ENCODE results near the gene IMMP2L. TPM values are rescaled to one million over a fixed set of nuclear protein-coding genes. Genes with fewer than 3 reads are reported as not detected.

IMMP2L gene
- total and polyA plus RNA-seq, 2 of the 8 experiments (the other 6 are each of a cell fraction or from before 2014, with no cell fraction given), result 2.3 to 10.1 TPM

DNA sequence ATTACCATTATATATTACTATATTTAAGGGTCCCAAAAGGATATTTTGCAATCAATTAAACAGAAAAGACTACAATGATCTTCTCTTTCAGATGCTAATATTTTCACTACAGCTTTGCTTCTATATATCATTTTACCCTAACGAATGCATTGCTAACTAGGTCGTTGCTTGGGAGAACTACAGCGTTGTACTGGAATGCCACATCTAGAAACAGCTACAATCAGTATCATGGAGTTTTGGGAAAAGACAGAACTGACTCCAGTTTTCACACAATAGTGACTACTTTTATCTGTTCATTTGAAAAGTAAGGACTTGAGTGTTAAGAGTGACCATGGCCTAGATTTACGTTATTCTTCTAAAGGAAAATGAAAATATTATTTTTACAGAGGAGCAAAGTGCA, 432.9 kb downstream of the IMMP2L start:
- H3K27ac ChIP-seq (ENCODE audit: low read depth, low read length), result no peak overlapping the region
- no peak overlapping the region for H4K91ac ChIP-seq (replicated peaks; ENCODE audit: insufficient read length, low read length)
- no peak overlapping the region for H2AK5ac ChIP-seq (ENCODE audit: low read depth, low read length)
- no peak overlapping the region for H3K9ac ChIP-seq (replicated peaks in 1 of 4; ENCODE audit: extremely low read depth in 1 of 4, low read depth in 3 of 4, low read length in 3 of 4)
- no peak for TF ChIP-seq KDM4A (IDR thresholded peaks at IDR 0.05; ENCODE audit: low read depth, low read length, severe bottlenecking)
- no peak for TF ChIP-seq TAF1 (IDR thresholded peaks at IDR 0.05; ENCODE audit: low read depth, low read length)
- no peak for TF ChIP-seq CBX5 (IDR thresholded peaks at IDR 0.05; ENCODE audit: low read depth, low read length)
- no peak for TF ChIP-seq RAD21 (IDR thresholded peaks at IDR 0.05 in 1 of 2, conservative IDR thresholded peaks at IDR 0.05 in 1 of 2; ENCODE audit: low read depth in 2 of 2, low read length in 2 of 2)
- no peak for TF ChIP-seq ASH2L (IDR thresholded peaks at IDR 0.05; ENCODE audit: low read length)
- no peak for TF ChIP-seq JUND (IDR thresholded peaks at IDR 0.05; ENCODE audit: low read length)
- no peak for TF ChIP-seq CHD2 (IDR thresholded peaks at IDR 0.05; ENCODE audit: low read length)
- TF ChIP-seq, protein P1, sequence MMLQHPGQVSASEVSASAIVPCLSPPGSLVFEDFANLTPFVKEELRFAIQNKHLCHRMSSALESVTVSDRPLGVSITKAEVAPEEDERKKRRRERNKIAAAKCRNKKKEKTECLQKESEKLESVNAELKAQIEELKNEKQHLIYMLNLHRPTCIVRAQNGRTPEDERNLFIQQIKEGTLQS (IDR thresholded peaks at IDR 0.05; ENCODE audit: insufficient read depth, low read depth, low read length), result no peak
- H4K5ac ChIP-seq (ENCODE audit: insufficient read length, low read depth, low read length), result no peak overlapping the region
- no peaks in the 10 kb centered on the region for H3K9me3 ChIP-seq (ENCODE audit: insufficient read depth in 2 of 2, low read depth in 1 of 2, low read length in 1 of 2)
- H3K4me2 ChIP-seq (ENCODE audit: insufficient read depth in 1 of 2, low read depth in 2 of 2, low read length in 2 of 2), result no peak overlapping the region
- H3K36me3 ChIP-seq (ENCODE audit: control insufficient read depth in 2 of 4, insufficient read depth in 4 of 4, low read length in 3 of 4), result no peaks in the 10 kb centered on the region
- no peaks in the 10 kb centered on the region for H3K79me2 ChIP-seq (ENCODE audit: control insufficient read depth in 1 of 2, insufficient read depth in 2 of 2, low read length in 2 of 2)
- POLR2A ChIA-PET (ENCODE audit: partially characterized antibody), result no interaction called here
- H3K14ac ChIP-seq (ENCODE audit: insufficient read length), result no peak overlapping the region
- FAIRE-seq, result no peak
- H3K23me2 ChIP-seq (ENCODE audit: low read depth, low read length), result no peaks in the 10 kb centered on the region
- H3K4me3 ChIP-seq (ENCODE audit: extremely low read depth in 1 of 4, insufficient read depth in 2 of 4, low read depth in 3 of 4, low read length in 4 of 4), result no peak overlapping the region
- no peak overlapping the region for H2BK5ac ChIP-seq (ENCODE audit: low read depth, low read length)
- H3K18ac ChIP-seq (ENCODE audit: extremely low read depth, low read length), result no peak overlapping the region
- no peaks in the 10 kb centered on the region for H4K20me1 ChIP-seq (replicated peaks in 1 of 2; ENCODE audit: control insufficient read depth in 1 of 2, insufficient read depth in 2 of 2, low read length in 2 of 2)
- CTCF ChIA-PET (ENCODE audit: partially characterized antibody), result interaction anchor here (1.1 to 1.3 kb wide), 2 partner anchors 8 to 9 kb away, joined by 3 to 4 read pairs; no protein-coding TSS in a partner anchor
- peaks cover 0 to 1% (median 0%) of the 10 kb centered on the region in 4 experiments; a peak in 1 of 7 replicates for H3K27me3 ChIP-seq (replicated peaks in 1 of 4; ENCODE audit: control insufficient read depth in 3 of 4, extremely low read depth in 1 of 4, insufficient read depth in 3 of 4, low read length in 3 of 4)
- no peaks in the 10 kb centered on the region for H3K4me1 ChIP-seq (replicated peaks in 1 of 4; ENCODE audit: control insufficient read depth in 3 of 4, insufficient read depth in 4 of 4, low read length in 3 of 4)
- H3K56ac ChIP-seq (replicated peaks; ENCODE audit: insufficient read length, low read depth, low read length), result no peak overlapping the region
- no peak overlapping the region for H2BK12ac ChIP-seq (ENCODE audit: low read depth, low read length)
- H2BK15ac ChIP-seq (ENCODE audit: low read length), result no peak overlapping the region
- 89% methylated on average over 4 of the region's 4 CpGs; no CpG with 5 or more reads in 1 of the 2 experiments for WGBS, 2 experiments (ENCODE audit: extremely low coverage in 1 of 2, insufficient coverage in 1 of 2, insufficient read length in 1 of 2, insufficient replicate concordance in 2 of 2, low coverage in 1 of 2, low lambda C conversion rate in 2 of 2, missing lambda C conversion rate in 1 of 2)
- no peak overlapping the region for H2AFZ ChIP-seq (ENCODE audit: low read length)
- H3K4ac ChIP-seq (replicated peaks; ENCODE audit: insufficient read length, low read depth, low read length), result no peak overlapping the region
- DNase-seq (ENCODE audit: low read depth in 1 of 2, low spot score in 2 of 2), result no peak
- no peak overlapping the region for H4K8ac ChIP-seq (ENCODE audit: extremely low read depth, insufficient read depth, low read length)
- H3K79me1 ChIP-seq (ENCODE audit: low read depth, low read length), result no peaks in the 10 kb centered on the region
- no peak overlapping the region for H2BK20ac ChIP-seq (ENCODE audit: low read length)
- H3K23ac ChIP-seq (ENCODE audit: insufficient read length), result no peak overlapping the region
- no peak overlapping the region for H2BK120ac ChIP-seq (replicated peaks; ENCODE audit: low read depth, low read length)

Data from H1 (cell line).